HCT116 (cell line): ENCODE measurements around the gene AKAP13. TPM values are rescaled to one million over a fixed set of nuclear protein-coding genes. Genes with fewer than 3 reads are reported as not detected.
"Not testable (repeated sequence)": the region's sequence is repeated elsewhere in the genome, so short reads cannot be mapped to it uniquely, and the experiment has no call there.

ENCODE experiments used
- ATAC-seq: fragments of 200-7000 bp; cut with Tn5 transposase; 2 replicates; pipeline ENCODE4 v1.9.1; 2020; ENCODE audit warnings: mild to moderate bottlenecking, moderate library complexity
- BruUV-seq: library from RNA; stranded (reverse); fragments of 400-500 nt; replicated peaks from 2 replicates; lab custom pipeline; 2021; lab: Mats Ljungman, UMichigan
- CTCF ChIA-PET: fragments of 300-600 bp; sonication (Branson Sonifier 250); formaldehyde crosslinking; loops from one replicate; lab custom pipeline; 2021; ENCODE audit warnings: antibody characterized with exemption; lab: Charles Lee
- POLR2A ChIA-PET: fragments of 300-600, 350-600 bp; sonication (Branson Sonifier 250); formaldehyde crosslinking; loops from one replicate; lab custom pipeline; 2021; ENCODE audit warnings: antibody characterized with exemption; lab: Charles Lee
- RAD21 ChIA-PET, 2 experiments: fragments of 300-600 bp; sonication (Branson Sonifier 250); formaldehyde crosslinking; loops; one replicate each; lab custom pipeline; 2023; ENCODE audit warnings: low total read pairs in 2 of 2; ENCODE audit not compliant: uncharacterized antibody in 2 of 2, unreplicated experiment in 2 of 2, low non-redundant PET in 1 of 2; lab: Charles Lee
- DNase-seq: peaks from one replicate; pipeline ENCODE4 v3.0.0-alpha.2; 2010; ENCODE audit warnings: low read depth, low spot score
- H2AFZ ChIP-seq: fragments of 200-600 bp; shearing (Covaris generic), sonication (generic); 2 replicates; pipeline ENCODE4 v1.6.1; 2017; ENCODE audit warnings: low read depth, mixed run types, mixed read lengths, antibody characterized with exemption, low read length; ENCODE audit not compliant: poor library complexity, severe bottlenecking
- H3K27ac ChIP-seq: 2 replicates; pipeline ENCODE4 v1.5.1; 2012; ENCODE audit warnings: low read depth, low read length
- H3K27me3 ChIP-seq: fragments of 200-600 bp; sonication (generic); 2 replicates; pipeline ENCODE4 v1.6.1; 2016; ENCODE audit warnings: mixed run types, low read length, mixed read lengths; ENCODE audit not compliant: insufficient read depth
- H3K36me3 ChIP-seq, 2 experiments: fragments of 200-500 bp in 1 of 2; fragments of 200-600 bp in 1 of 2; sonication (Bioruptor generic) in 1 of 2; sonication (generic) in 1 of 2; 2 replicates each; pipeline versions ENCODE4 v1.5.1 to v1.6.1; 2014 to 2016; ENCODE audit warnings: low read length in 2 of 2, inconsistent platforms in 1 of 2, mixed read lengths in 1 of 2, mixed run types in 1 of 2; ENCODE audit not compliant: insufficient read depth in 2 of 2, control insufficient read depth in 1 of 2
- H3K4me1 ChIP-seq, 2 experiments: fragments of 200-600 bp in 1 of 2; sonication (generic) in 1 of 2; 2 replicates each; pipeline versions ENCODE4 v1.5.1 to v1.6.1; 2012 to 2017; ENCODE audit warnings: low read length in 2 of 2, inconsistent platforms in 1 of 2, mild to moderate bottlenecking in 1 of 2, mixed read lengths in 1 of 2, mixed run types in 1 of 2, moderate library complexity in 1 of 2; ENCODE audit not compliant: insufficient read depth in 2 of 2, control insufficient read depth in 1 of 2
- H3K4me2 ChIP-seq: fragments of 200-600 bp; sonication (generic); 2 replicates; pipeline ENCODE4 v1.6.1; 2017; ENCODE audit warnings: mixed run types, low read length, mixed read lengths
- H3K4me3 ChIP-seq, 2 experiments: fragments of 200-600 bp in 1 of 2; sonication (generic) in 1 of 2; replicated peaks in 1 of 2; 2 replicates each; pipeline ENCODE4 v1.5.1; 2011 to 2016; ENCODE audit warnings: low read length in 2 of 2, control low read depth in 1 of 2, low read depth in 1 of 2, mild to moderate bottlenecking in 1 of 2, mixed read lengths in 1 of 2, mixed run types in 1 of 2
- H3K79me2 ChIP-seq: fragments of 200-600 bp; sonication (generic); 2 replicates; pipeline ENCODE4 v1.6.1; 2017; ENCODE audit warnings: mild to moderate bottlenecking, mixed run types, low read length, moderate library complexity, mixed read lengths; ENCODE audit not compliant: insufficient read depth
- H3K9ac ChIP-seq: fragments of 200-600 bp; sonication (generic); 2 replicates; pipeline ENCODE4 v1.6.1; 2016; ENCODE audit warnings: low read length, mixed read lengths
- H3K9me2 ChIP-seq: fragments of 200-600 bp; sonication (generic), shearing (Covaris generic); 2 replicates; pipeline ENCODE4 v1.6.1; 2017; ENCODE audit warnings: mixed run types, mild to moderate bottlenecking, moderate library complexity; ENCODE audit not compliant: insufficient read depth
- H3K9me3 ChIP-seq, 2 experiments: fragments of 200-500 bp in 1 of 2; fragments of 200-600 bp in 1 of 2; sonication (Bioruptor generic) in 1 of 2; sonication (generic) in 1 of 2; 2 replicates each; pipeline ENCODE4 v1.6.1; 2014 to 2017; ENCODE audit warnings: low read length in 2 of 2, mixed read lengths in 2 of 2, inconsistent platforms in 1 of 2, low read depth in 1 of 2, mild to moderate bottlenecking in 1 of 2, mixed run types in 1 of 2, moderate library complexity in 1 of 2; ENCODE audit not compliant: control insufficient read depth in 1 of 2, insufficient read depth in 1 of 2
- H4K20me1 ChIP-seq: fragments of 200-600 bp; sonication (generic), shearing (Covaris generic); 2 replicates; pipeline ENCODE4 v1.6.1; 2017; ENCODE audit warnings: mixed run types, mild to moderate bottlenecking, moderate library complexity; ENCODE audit not compliant: insufficient read depth
- EGR1 ChIP-seq: IDR thresholded peaks from 2 replicates; pipeline ENCODE4 v1.6.1; 2012; ENCODE audit warnings: low read depth
- ELF1 ChIP-seq: IDR thresholded peaks from 2 replicates; pipeline ENCODE4 v1.6.1; 2012; ENCODE audit warnings: low read depth, borderline replicate concordance
- EZH2 ChIP-seq: fragments of 200-600 bp; sonication (generic); IDR thresholded peaks from 2 replicates; pipeline ENCODE4 v1.6.1; 2017; ENCODE audit warnings: antibody characterized with exemption, mixed run types
- EZH2phosphoT487 ChIP-seq: fragments of 200-600 bp; IDR thresholded peaks from 2 replicates; pipeline ENCODE4 v1.6.1; 2018; ENCODE audit warnings: antibody characterized with exemption, borderline replicate concordance
- FOSL1 ChIP-seq: IDR thresholded peaks from 2 replicates; pipeline ENCODE4 v1.6.1; 2012; ENCODE audit warnings: low read depth
- MAX ChIP-seq: IDR thresholded peaks from 2 replicates; pipeline ENCODE4 v1.6.1; 2012
- POLR2A ChIP-seq: IDR thresholded peaks from 2 replicates; pipeline ENCODE4 v1.7.0; 2011; ENCODE audit warnings: borderline replicate concordance; ENCODE audit not compliant: insufficient read depth, insufficient read length; ENCODE audit errors: extremely low read depth
- RAD21 ChIP-seq: IDR thresholded peaks from 2 replicates; pipeline ENCODE4 v1.6.1; 2012; ENCODE audit warnings: low read depth, mild to moderate bottlenecking
- SIN3A ChIP-seq: IDR thresholded peaks from 2 replicates; pipeline ENCODE4 v1.6.1; 2012; ENCODE audit warnings: low read depth
- SRF ChIP-seq: IDR thresholded peaks from 2 replicates; pipeline ENCODE4 v1.6.1; 2012; ENCODE audit warnings: low read depth
- TCF7L2 ChIP-seq: IDR thresholded peaks from 2 replicates; pipeline ENCODE4 v1.7.0; 2011; ENCODE audit warnings: borderline replicate concordance, inconsistent platforms; ENCODE audit not compliant: insufficient read depth, insufficient read length; ENCODE audit errors: extremely low read depth
- YY1 ChIP-seq: IDR thresholded peaks from 2 replicates; pipeline ENCODE4 v1.6.1; 2011; ENCODE audit warnings: low read length, low read depth, moderate library complexity, mild to moderate bottlenecking; ENCODE audit not compliant: insufficient replicate concordance; ENCODE audit errors: extremely low read depth
- ZBTB33 ChIP-seq: IDR thresholded peaks from 2 replicates; pipeline ENCODE4 v1.6.1; 2011; ENCODE audit warnings: mild to moderate bottlenecking, low read length, moderate library complexity; ENCODE audit not compliant: insufficient replicate concordance; ENCODE audit errors: extremely low read depth
- ZFX ChIP-seq: fragments of 450-650 bp; IDR thresholded peaks from 2 replicates; pipeline ENCODE4 v1.6.1; 2017
- ZNF274 ChIP-seq: fragments of 200-500 bp; sonication (Bioruptor generic); IDR thresholded peaks from 2 replicates; pipeline ENCODE4 v1.6.1; 2014; ENCODE audit warnings: mild to moderate bottlenecking, low read depth, low read length, inconsistent platforms
- intact Hi-C: fragments of 100-400 bp; cut with micrococcal nuclease; formaldehyde crosslinking; loops from 2 replicates; pipeline ENCODE4 v1.10.0; 2022
- total RNA-seq: library from RNA; stranded (reverse); gene quantifications from one replicate; pipeline ENCODE4 v1.2.1, GENCODE V29; 2021; ENCODE audit not compliant: unreplicated experiment

The AKAP13 gene
- total RNA-seq, 1 experiment from 2014 or later = 43.1 TPM

DNA sequence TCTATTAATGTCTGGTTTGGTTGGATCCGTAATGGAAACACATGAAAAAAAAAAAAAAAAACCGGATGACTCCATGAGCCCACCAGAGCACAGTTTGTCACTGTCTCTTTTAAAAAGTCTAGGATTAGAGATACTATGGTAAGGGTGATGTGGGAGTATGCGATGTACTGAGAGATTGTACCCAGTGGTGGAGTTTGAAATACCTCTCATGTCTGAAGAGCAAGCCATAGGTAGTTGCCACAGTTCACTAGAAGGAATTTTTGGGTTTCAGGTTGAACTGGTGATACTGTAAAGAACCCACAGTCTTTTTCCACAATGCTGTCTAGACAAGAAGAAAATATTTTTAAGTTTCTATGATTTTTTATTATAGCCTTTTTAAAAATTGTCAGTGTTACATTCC, 281.5 kb downstream of the AKAP13 start (continued):
- TF ChIP-seq ZBTB33 = no peak
- no peak for TF ChIP-seq EZH2

GRCh38 chr15:85665677-85666076, 285.3 kb downstream of the AKAP13 start:
- CTCF ChIA-PET, H3K4me3 ChIP-seq, H4K20me1 ChIP-seq, H3K79me2 ChIP-seq, H3K4me2 ChIP-seq, H3K9me3 ChIP-seq, BruUV-seq, H3K27ac ChIP-seq, H3K4me1 ChIP-seq, DNase-seq, H3K9ac ChIP-seq, H3K27me3 ChIP-seq, RAD21 ChIA-PET, H2AFZ ChIP-seq, H3K9me2 ChIP-seq, POLR2A ChIA-PET, H3K36me3 ChIP-seq, ATAC-seq: not testable (repeated sequence)
- intact Hi-C loops = loop anchor here (2.0 kb wide), 1 partner anchor 15 kb away; no protein-coding TSS in a partner anchor

DNA sequence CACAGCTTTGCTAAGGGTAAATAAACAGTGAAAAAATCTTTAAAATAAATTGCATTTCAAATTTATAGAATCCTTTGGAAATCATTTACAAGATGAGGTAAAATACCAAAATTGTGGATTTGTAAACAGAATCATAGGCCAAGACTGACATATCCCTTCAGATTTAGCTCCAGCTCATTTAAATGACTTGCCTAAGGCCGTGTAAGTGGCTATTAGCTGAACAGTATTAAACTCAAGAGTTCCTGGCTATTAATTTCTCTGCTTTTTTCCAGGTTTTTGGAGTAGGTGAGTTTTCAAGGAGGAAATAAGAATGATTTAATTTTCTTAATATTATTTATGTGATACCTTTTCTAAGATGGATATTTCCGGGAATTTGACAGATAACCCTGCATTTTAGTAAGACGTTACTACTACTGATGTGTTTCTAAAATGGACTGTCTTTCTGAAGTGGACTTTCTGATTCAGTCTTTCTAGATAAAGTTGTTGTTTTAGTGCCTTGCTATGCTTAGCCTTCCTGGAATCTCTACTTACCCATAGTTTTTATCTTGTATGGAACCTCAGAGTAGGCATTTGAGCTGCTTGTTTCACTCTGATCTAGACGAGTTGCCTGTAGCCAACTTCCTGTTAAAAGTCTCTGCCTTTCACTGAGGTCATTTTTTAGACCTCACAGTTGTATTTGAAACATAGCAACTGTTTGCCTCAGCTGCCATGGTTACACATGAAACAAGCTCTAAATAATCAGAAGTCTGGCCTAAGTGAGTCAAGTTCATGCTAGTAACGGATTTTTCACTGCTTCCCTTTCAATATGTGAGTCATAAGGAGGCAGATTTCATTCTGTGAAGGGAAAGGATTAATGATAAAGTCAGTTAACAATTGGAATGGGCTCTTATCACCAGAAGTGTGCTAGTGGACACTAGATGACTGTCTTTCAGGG, 287.4 kb downstream of the AKAP13 start:
- no peaks in the 10 kb centered on the region for H3K9me3 ChIP-seq
- RAD21 ChIA-PET = no interaction called here
- no TSS peak for BruUV-seq
- H3K27me3 ChIP-seq = no peaks in the 10 kb centered on the region
- H3K36me3 ChIP-seq = peaks cover 5 to 7% of the 10 kb centered on the region in 2 experiments; a peak in 3 of 4 replicates
- H3K27ac ChIP-seq = no peak overlapping the region
- no peaks in the 10 kb centered on the region for H3K9me2 ChIP-seq
- H4K20me1 ChIP-seq = no peaks in the 10 kb centered on the region
- peak; percentile 48 for DNase-seq
- no peak overlapping the region for H2AFZ ChIP-seq
- H3K9ac ChIP-seq = no peak overlapping the region
- H3K4me1 ChIP-seq = peaks cover 0 to 4% of the 10 kb centered on the region in 2 experiments; a peak in 1 of 4 replicates
- intact Hi-C loops = no loop called here
- CTCF ChIA-PET = no interaction called here
- no peaks in the 10 kb centered on the region for H3K79me2 ChIP-seq
- ATAC-seq = no peak
- H3K4me3 ChIP-seq = no peak overlapping the region
- no peak overlapping the region for H3K4me2 ChIP-seq
- POLR2A ChIA-PET = no interaction called here
- TF ChIP-seq EGR1 (no peak), SRF (no peak), ZFX (no peak), FOSL1 (no peak), YY1 (no peak), ELF1 (no peak), EZH2 (no peak), POLR2A (no peak), MAX (no peak), RAD21 (no peak), TCF7L2 (no peak), EZH2phosphoT487 (no peak), SIN3A (no peak), ZNF274 (no peak)
